ENCODE data around the gene TRUB1.

GRCh38 chr10:115024371-115024770 is 86.4 kb downstream of the TRUB1 start:
- TF ChIP-seq CTCF (IDR thresholded peaks at IDR 0.05; ENCODE audit: low read depth, low read length, poor library complexity, severe bottlenecking) (no peak), EZH2phosphoT487 (IDR thresholded peaks at IDR 0.05; ENCODE audit: borderline replicate concordance, low read length) (no peak)
